ENCODE measurements around the gene ZNF473. TPM values are rescaled to one million over a fixed set of nuclear protein-coding genes. Genes with fewer than 3 reads are reported as not detected.

ZNF473 gene
- total RNA-seq, 1 experiment from 2014 or later, result 11.7 TPM

- no peaks in the 10 kb centered on the region; the same call in 1 of the 2 replicates for H3K36me3 ChIP-seq (ENCODE audit: control insufficient read depth, insufficient read depth, low read length)
- CTCF ChIA-PET, result interaction anchor here (0.7 kb wide), 1 partner anchor 292 kb away, joined by 6 read pairs; no protein-coding TSS in a partner anchor
Measured at GRCh38 chr19:49988007-49988406, 37.8 kb upstream of the ZNF473 start.

GRCh38 chr19:49988433-49988832, 37.4 kb upstream of the ZNF473 start:
- Histone ChIP-seq H3K27me3 (ENCODE audit: control insufficient read depth, insufficient read depth, low read length) (no peaks in the 10 kb centered on the region), H3K9me3 (ENCODE audit: control insufficient read depth, insufficient read depth, low read depth, low read length) (no peaks in the 10 kb centered on the region), H3K36me3 (ENCODE audit: control insufficient read depth, insufficient read depth, low read length) (no peaks in the 10 kb centered on the region; the same call in 1 of the 2 replicates), H3K4me1 (ENCODE audit: control insufficient read depth, insufficient read depth, low read length) (no peaks in the 10 kb centered on the region), H3K27ac (ENCODE audit: low read length) (no peak overlapping the region), H3K4me3 (ENCODE audit: low read depth in 2 of 2, low read length in 2 of 2) (no peak overlapping the region)
- DNase-seq (ENCODE audit: low read depth, low spot score) (no peak), ATAC-seq (no peak)
- intact Hi-C loops (cut with micrococcal nuclease; ENCODE audit: unreplicated experiment), result no loop called here
- CTCF ChIA-PET, result no interaction called here
- TF ChIP-seq SIN3A (IDR thresholded peaks at IDR 0.05; ENCODE audit: borderline replicate concordance, insufficient read depth, low read depth, low read length), result no peak
- no peak for TF ChIP-seq CTCF (IDR thresholded peaks at IDR 0.05)
- no peak for TF ChIP-seq POLR2AphosphoS5 (IDR thresholded peaks at IDR 0.05; ENCODE audit: low read depth, low read length)
- no peak for TF ChIP-seq TCF7L2 (IDR thresholded peaks at IDR 0.05; ENCODE audit: low read depth, low read length)
- BruUV-seq (replicated peaks), result no TSS peak
- in situ Hi-C loops (cut with HindIII; ENCODE audit: low pct_unique_long_range_greater_than_20kb, low sequenced_read_pairs), result no loop called here
- POLR2A ChIA-PET, result no interaction called here

More at GRCh38 chr19:49988007-49988406, 37.8 kb upstream of the ZNF473 start:
- Histone ChIP-seq H3K27me3 (ENCODE audit: control insufficient read depth, insufficient read depth, low read length) (no peaks in the 10 kb centered on the region), H3K27ac (ENCODE audit: low read length) (no peak overlapping the region), H3K9me3 (ENCODE audit: control insufficient read depth, insufficient read depth, low read depth, low read length) (no peaks in the 10 kb centered on the region), H3K4me3 (ENCODE audit: low read depth in 2 of 2, low read length in 2 of 2) (no peak overlapping the region), H3K4me1 (ENCODE audit: control insufficient read depth, insufficient read depth, low read length) (no peaks in the 10 kb centered on the region)
- POLR2A ChIA-PET, result no interaction called here
- intact Hi-C loops (cut with micrococcal nuclease; ENCODE audit: unreplicated experiment), result no loop called here
- DNase-seq (ENCODE audit: low read depth, low spot score), result no peak
- ATAC-seq, result no peak
- in situ Hi-C loops (cut with HindIII; ENCODE audit: low pct_unique_long_range_greater_than_20kb, low sequenced_read_pairs), result no loop called here
- TF ChIP-seq TCF7L2 (IDR thresholded peaks at IDR 0.05; ENCODE audit: low read depth, low read length) (no peak), REST (IDR thresholded peaks at IDR 0.05; ENCODE audit: insufficient read depth in 1 of 2, low read depth in 2 of 2, low read length in 1 of 2) (peak in 1 of 2 experiments; percentile 12; a peak in 1 of 4 replicates)
- BruUV-seq (replicated peaks), result no TSS peak

GRCh38 chr19:49997709-49998108, 28.1 kb upstream of the ZNF473 start:
- Histone ChIP-seq H3K4me3 (ENCODE audit: low read depth in 2 of 2, low read length in 2 of 2) (no peak overlapping the region), H3K27ac (ENCODE audit: low read length) (no peak overlapping the region), H3K27me3 (ENCODE audit: control insufficient read depth, insufficient read depth, low read length) (no peaks in the 10 kb centered on the region), H3K4me1 (ENCODE audit: control insufficient read depth, insufficient read depth, low read length) (no peaks in the 10 kb centered on the region), H3K9me3 (ENCODE audit: control insufficient read depth, insufficient read depth, low read depth, low read length) (no peaks in the 10 kb centered on the region), H3K36me3 (ENCODE audit: control insufficient read depth, insufficient read depth, low read length) (no peaks in the 10 kb centered on the region)
- ATAC-seq (peak; percentile 91), DNase-seq (ENCODE audit: low read depth, low spot score) (no peak)
- no TSS peak for BruUV-seq (replicated peaks)
- in situ Hi-C loops (cut with HindIII; ENCODE audit: low pct_unique_long_range_greater_than_20kb, low sequenced_read_pairs), result no loop called here
- CTCF ChIA-PET, result no interaction called here
- TF ChIP-seq CTCF (IDR thresholded peaks at IDR 0.05) (no peak), TCF7L2 (IDR thresholded peaks at IDR 0.05; ENCODE audit: low read depth, low read length) (no peak), SIN3A (IDR thresholded peaks at IDR 0.05; ENCODE audit: borderline replicate concordance, insufficient read depth, low read depth, low read length) (no peak), REST (IDR thresholded peaks at IDR 0.05; ENCODE audit: insufficient read depth in 1 of 2, low read depth in 2 of 2, low read length in 1 of 2) (no peak), POLR2AphosphoS5 (IDR thresholded peaks at IDR 0.05; ENCODE audit: low read depth, low read length) (no peak)
- intact Hi-C loops (cut with micrococcal nuclease; ENCODE audit: unreplicated experiment), result no loop called here
- POLR2A ChIA-PET, result no interaction called here

Measured in Panc1 (cell line).